NT2/D1 (cell line): ENCODE results near the gene CYP4B1.
"Not testable (repeated sequence)": the region's sequence is repeated elsewhere in the genome, so short reads cannot be mapped to it uniquely, and the experiment has no call there.

Experiments
- DNase-seq: peaks from one replicate; pipeline ENCODE4 v3.0.0-alpha.2; 2011; ENCODE audit warnings: low read depth, low spot score
- H3K27me3 ChIP-seq: 2 replicates; pipeline ENCODE4 v1.6.0; 2011; ENCODE audit warnings: mild to moderate bottlenecking; ENCODE audit not compliant: insufficient read length, insufficient read depth
- H3K36me3 ChIP-seq: 2 replicates; pipeline ENCODE4 v1.6.1; 2011; ENCODE audit warnings: mild to moderate bottlenecking, low read length, mixed read lengths; ENCODE audit not compliant: insufficient read depth, insufficient read length
- H3K4me1 ChIP-seq: 2 replicates; pipeline ENCODE4 v1.5.1; 2011; ENCODE audit not compliant: insufficient read depth, insufficient read length
- H3K4me3 ChIP-seq: 2 replicates; pipeline ENCODE4 v1.5.1; 2011; ENCODE audit warnings: low read depth; ENCODE audit not compliant: insufficient read length
- H3K9ac ChIP-seq: 2 replicates; pipeline ENCODE4 v1.6.0; 2011; ENCODE audit warnings: low read depth; ENCODE audit not compliant: insufficient read length
- H3K9me3 ChIP-seq: 2 replicates; pipeline ENCODE4 v1.5.1; 2011; ENCODE audit warnings: mild to moderate bottlenecking, low read length; ENCODE audit not compliant: insufficient read depth
- SUZ12 ChIP-seq: IDR thresholded peaks from 2 replicates; pipeline ENCODE4 v1.6.1; 2011; ENCODE audit not compliant: insufficient read length, insufficient read depth; ENCODE audit errors: extremely low read depth
- YY1 ChIP-seq: IDR thresholded peaks from 2 replicates; pipeline ENCODE4 v1.6.1; 2011; ENCODE audit not compliant: insufficient read length, insufficient read depth
- ZNF274 ChIP-seq: IDR thresholded peaks from 2 replicates; pipeline ENCODE4 v1.6.1; 2011; ENCODE audit warnings: mild to moderate bottlenecking, low read depth, low read length

The CYP4B1 gene

GRCh38 chr1:46770541-46770940, 28.3 kb upstream of the CYP4B1 start:
- H3K9ac ChIP-seq: no peak overlapping the region
- no peak for TF ChIP-seq YY1
- no peak for TF ChIP-seq SUZ12
- no peak for TF ChIP-seq ZNF274
- no peak for DNase-seq
- no peaks in the 10 kb centered on the region for H3K27me3 ChIP-seq
- peaks cover 82% of the 10 kb centered on the region for H3K9me3 ChIP-seq
- no peaks in the 10 kb centered on the region for H3K4me1 ChIP-seq
- H3K36me3 ChIP-seq: no peaks in the 10 kb centered on the region
- no peak overlapping the region for H3K4me3 ChIP-seq

GRCh38 chr1:46772571-46772970, 26.3 kb upstream of the CYP4B1 start:
- TF ChIP-seq SUZ12 (no peak), YY1 (no peak), ZNF274 (no peak)
- no peak overlapping the region for H3K9ac ChIP-seq
- peaks cover 90% of the 10 kb centered on the region for H3K9me3 ChIP-seq
- no peaks in the 10 kb centered on the region for H3K27me3 ChIP-seq
- DNase-seq: no peak
- H3K4me3 ChIP-seq: no peak overlapping the region
- H3K36me3 ChIP-seq: no peaks in the 10 kb centered on the region
- H3K4me1 ChIP-seq: no peaks in the 10 kb centered on the region

GRCh38 chr1:46774297-46774696, 24.5 kb upstream of the CYP4B1 start:
- TF ChIP-seq ZNF274: no peak
- TF ChIP-seq YY1: no peak
- TF ChIP-seq SUZ12: no peak

GRCh38 chr1:46778456-46778855, 20.4 kb upstream of the CYP4B1 start:
- H3K36me3 ChIP-seq, H3K27me3 ChIP-seq, H3K4me3 ChIP-seq, H3K4me1 ChIP-seq, DNase-seq, H3K9ac ChIP-seq: not testable (repeated sequence)
- peaks cover 45% of the 10 kb centered on the region for H3K9me3 ChIP-seq

More at GRCh38 chr1:46774297-46774696, 24.5 kb upstream of the CYP4B1 start:
- no peak for DNase-seq
- H3K27me3 ChIP-seq: no peaks in the 10 kb centered on the region
- no peak overlapping the region for H3K4me3 ChIP-seq
- no peaks in the 10 kb centered on the region for H3K36me3 ChIP-seq
- H3K9me3 ChIP-seq: peaks cover 73% of the 10 kb centered on the region
- no peak overlapping the region for H3K9ac ChIP-seq
- no peaks in the 10 kb centered on the region for H3K4me1 ChIP-seq

GRCh38 chr1:46784666-46785065, 14.2 kb upstream of the CYP4B1 start:
- H3K36me3 ChIP-seq: no peaks in the 10 kb centered on the region
- H3K9me3 ChIP-seq: peaks cover 61% of the 10 kb centered on the region
- H3K9ac ChIP-seq: no peak overlapping the region
- H3K27me3 ChIP-seq: no peaks in the 10 kb centered on the region
- H3K4me3 ChIP-seq: no peak overlapping the region
- TF ChIP-seq YY1 (no peak), ZNF274 (no peak), SUZ12 (no peak)
- no peaks in the 10 kb centered on the region for H3K4me1 ChIP-seq
- peak; percentile 25 for DNase-seq

- DNase-seq: not testable (repeated sequence)
Measured at GRCh38 chr1:46788634-46789033, 10.2 kb upstream of the CYP4B1 start.

GRCh38 chr1:46790446-46791101, 8.3 kb upstream of the CYP4B1 start:
- no peak overlapping the region for H3K4me3 ChIP-seq
- DNase-seq: no peak
- H3K9me3 ChIP-seq: peaks cover 26% of the 10 kb centered on the region
- H3K4me1 ChIP-seq: peaks cover 3% of the 10 kb centered on the region
- H3K27me3 ChIP-seq: no peaks in the 10 kb centered on the region
- H3K36me3 ChIP-seq: no peaks in the 10 kb centered on the region
- no peak overlapping the region for H3K9ac ChIP-seq
- TF ChIP-seq YY1: no peak
- TF ChIP-seq ZNF274: no peak
- TF ChIP-seq SUZ12: no peak

More at GRCh38 chr1:46788634-46789033, 10.2 kb upstream of the CYP4B1 start:
- H3K9ac ChIP-seq, H3K4me3 ChIP-seq, H3K36me3 ChIP-seq, H3K27me3 ChIP-seq, H3K4me1 ChIP-seq: not testable (repeated sequence)
- H3K9me3 ChIP-seq: peaks cover 46% of the 10 kb centered on the region

- 0 out of 2 replicates have a peak, but pooled peaks cover under 1% of the 10 kb centered on the region for H3K9me3 ChIP-seq
- no peak for DNase-seq
- no peak overlapping the region for H3K4me3 ChIP-seq
- H3K36me3 ChIP-seq: no peaks in the 10 kb centered on the region
- H3K9ac ChIP-seq: no peak overlapping the region
- TF ChIP-seq ZNF274: no peak
- TF ChIP-seq SUZ12: no peak
- no peak for TF ChIP-seq YY1
- peaks cover 3% of the 10 kb centered on the region for H3K4me1 ChIP-seq
- H3K27me3 ChIP-seq: peaks cover 7% of the 10 kb centered on the region
Measured at GRCh38 chr1:46793126-46793525, 5.7 kb upstream of the CYP4B1 start.
